ENCODE measurements around the gene PNLIPRP1. TPM values are rescaled to one million over a fixed set of nuclear protein-coding genes. Genes with fewer than 3 reads are reported as not detected.

The PNLIPRP1 gene
- total RNA-seq, 1 donor from 2014 or later: not detected

DNA sequence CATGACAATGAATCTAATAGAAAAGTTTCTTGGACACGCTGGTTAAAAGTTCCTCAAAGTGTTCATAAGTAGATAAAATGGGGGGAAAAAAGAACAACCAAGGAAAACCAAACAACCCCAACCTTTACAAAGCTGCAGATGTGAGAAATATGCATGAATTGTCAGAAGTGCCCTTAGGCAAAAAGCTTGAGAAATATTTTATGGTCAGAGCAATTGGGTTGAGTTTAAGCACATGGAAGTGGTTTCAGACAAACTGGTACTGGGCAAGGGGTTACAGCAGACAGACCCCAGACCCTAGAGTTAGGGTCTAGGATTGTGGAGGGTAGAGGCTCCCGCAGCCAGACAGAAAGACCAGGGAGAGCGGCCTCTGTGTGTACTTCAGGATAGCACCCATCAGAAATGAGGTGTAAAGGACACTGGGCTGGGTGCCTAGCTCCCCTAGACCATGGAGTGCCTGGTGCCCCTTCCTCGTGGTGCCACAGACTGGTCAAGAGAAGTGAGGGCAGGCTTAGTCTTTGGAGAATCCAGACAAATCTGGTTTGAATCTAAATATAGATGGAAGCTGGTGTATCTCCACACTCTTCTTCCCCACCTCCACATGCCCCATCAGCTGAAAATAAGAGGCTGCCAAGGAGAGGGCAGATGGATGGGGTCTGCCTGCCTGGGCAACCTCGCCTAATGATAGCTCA is 67.2 kb downstream of the PNLIPRP1 start:
- no peak for DNase-seq (ENCODE audit: missing footprints)
- intact Hi-C loops (cut with DNase I): no loop called here
- no peak for ATAC-seq

Other genes starting within 250 kb of the PNLIPRP1 start
- not detected for gene PNLIPRP3, start 163.1 kb upstream of the PNLIPRP1 start, total RNA-seq
- gene PNLIP, start 45.0 kb upstream of the PNLIPRP1 start, total RNA-seq: not detected
- not detected for gene PNLIPRP2, start 30.0 kb downstream of the PNLIPRP1 start, total RNA-seq
- 20.8 TPM for gene HSPA12A, start 151.6 kb downstream of the PNLIPRP1 start, total RNA-seq

Measured in Right ventricle myocardium inferior (tissue), 1 donor.